Body of pancreas (tissue), 4 donors: ENCODE data around the gene TCF7L1.

ENCODE experiments used
- CTCF ChIP-seq, 7 experiments: fragments of 450-650 bp in 4 of 7; fragments of 200-600 bp in 3 of 7; sonication (generic) in 3 of 7; IDR thresholded peaks; one replicate each; pipeline ENCODE4 v1.5.1; 2016 to 2019; ENCODE audit warnings: antibody characterized with exemption in 7 of 7
- POLR2A ChIP-seq, 3 donors: fragments of 450-650 bp; IDR thresholded peaks; one replicate each; pipeline ENCODE4 v1.6.1; 2016; ENCODE audit warnings: antibody characterized with exemption in 3 of 3, mild to moderate bottlenecking in 2 of 3

GRCh38 chr2:85312404-85312803, 179.2 kb downstream of the TCF7L1 start:
- TF ChIP-seq CTCF (IDR thresholded peaks at IDR 0.05) (no peak), POLR2A (IDR thresholded peaks at IDR 0.05) (no peak)
